ENCODE measurements around the gene OPRL1.

- no peak for TF ChIP-seq CTCF (IDR thresholded peaks at IDR 0.05)
- TF ChIP-seq POLR2A (IDR thresholded peaks at IDR 0.05): no peak
Measured at GRCh38 chr20:64116016-64116415, 36.1 kb downstream of the OPRL1 start.

Data from esophagus squamous epithelium (tissue), 4 donors.